Smooth muscle cell (in vitro differentiated cells): ENCODE results near the gene NETO1. TPM values are rescaled to one million over a fixed set of nuclear protein-coding genes. Genes with fewer than 3 reads are reported as not detected.
A peak's percentile ranks its signal among the peaks of the same experiment; 100 is the strongest.

ENCODE experiments used
- DNase-seq: peaks from one replicate; lab custom pipeline; 2025; ENCODE audit not compliant: unreplicated experiment; lab: John Stamatoyannopoulos, UW
- H2AFZ ChIP-seq: fragments of 200-600 bp; sonication (generic); 2 replicates; pipeline ENCODE4 v1.6.0; 2016; ENCODE audit warnings: antibody characterized with exemption, low read depth, mild to moderate bottlenecking
- H3F3A ChIP-seq: fragments of 200-600 bp; sonication (generic); 2 replicates; pipeline ENCODE4 v1.6.0; 2017; ENCODE audit warnings: antibody characterized with exemption, low read depth
- H3K27ac ChIP-seq: fragments of 200-600 bp; sonication (generic); 2 replicates; pipeline ENCODE4 v1.5.1; 2016; ENCODE audit warnings: low read depth, mild to moderate bottlenecking
- H3K27me3 ChIP-seq: fragments of 200-600 bp; sonication (generic); 2 replicates; pipeline ENCODE4 v1.6.1; 2016; ENCODE audit warnings: low read depth, mild to moderate bottlenecking
- H3K36me3 ChIP-seq: fragments of 200-600 bp; sonication (generic); 2 replicates; pipeline ENCODE4 v1.5.1; 2016; ENCODE audit warnings: low read depth
- H3K4me1 ChIP-seq: fragments of 200-600 bp; sonication (generic); 2 replicates; pipeline ENCODE4 v1.5.1; 2016; ENCODE audit warnings: low read depth
- H3K4me2 ChIP-seq: fragments of 200-600 bp; sonication (generic); 2 replicates; pipeline ENCODE4 v1.6.0; 2016; ENCODE audit warnings: mild to moderate bottlenecking
- H3K4me3 ChIP-seq: fragments of 200-600 bp; sonication (generic); 2 replicates; pipeline ENCODE4 v1.5.1; 2016; ENCODE audit warnings: mild to moderate bottlenecking
- H3K79me2 ChIP-seq: fragments of 200-600 bp; sonication (generic); 2 replicates; pipeline ENCODE4 v1.6.0; 2016; ENCODE audit warnings: low read depth, mild to moderate bottlenecking
- H3K9ac ChIP-seq: fragments of 200-600 bp; sonication (generic); 2 replicates; pipeline ENCODE4 v1.6.0; 2016; ENCODE audit warnings: low read depth
- H3K9me3 ChIP-seq: fragments of 200-600 bp; sonication (generic); replicated peaks from 2 replicates; pipeline ENCODE4 v1.5.1; 2016; ENCODE audit warnings: low read depth
- H4K20me1 ChIP-seq: fragments of 200-600 bp; sonication (generic); 2 replicates; pipeline ENCODE4 v1.6.0; 2016; ENCODE audit warnings: low read depth
- CTCF ChIP-seq: fragments of 200-600 bp; sonication (generic); IDR thresholded peaks from 2 replicates; pipeline ENCODE4 v1.5.1; 2017; ENCODE audit warnings: borderline replicate concordance, mild to moderate bottlenecking, antibody characterized with exemption; ENCODE audit not compliant: insufficient read depth, poor library complexity, severe bottlenecking
- WGBS: methylation state at CpG from one replicate; pipeline ENCODE4 v1.1.7; 2016; ENCODE audit warnings: low lambda C conversion rate; 5-methylcytosine and 5-hydroxymethylcytosine counted together
- microRNA-seq: library from miRNA; unstranded; fragments of <30 nt; microRNA quantifications from one replicate; pipeline ENCODE4, GENCODE V29; 2016; ENCODE audit warnings: borderline number of aligned reads
- polyA plus RNA-seq: library from polyadenylated mRNA; unstranded; fragments of >200 nt; fragmentation: Nextera tagmentation; extraction: Ambion mirVana; gene quantifications from 2 replicates; pipeline ENCODE4 v1.2.1, GENCODE V29; 2016
- small RNA-seq: library from RNA; depleted of rRNA; stranded (forward); fragments of <200 nt; gene quantifications from one replicate; pipeline ENCODE3, GENCODE V24; 2014
- total RNA-seq: library from RNA; depleted of rRNA; stranded (reverse); fragments of >200 nt; gene quantifications from 2 replicates; pipeline ENCODE4 v1.2.3, GENCODE V29; 2014

NETO1 gene
- total and polyA plus RNA-seq, 2 experiments from 2014 or later, result 0.04 to 0.53 TPM

GRCh38 chr18:72692595-72692994, 175.2 kb downstream of the NETO1 start:
- peak overlapping the region; percentile 56 for H2AFZ ChIP-seq
- no peaks in the 10 kb centered on the region for H3K9me3 ChIP-seq
- H3K27ac ChIP-seq, result no peak overlapping the region
- H3K36me3 ChIP-seq, result no peaks in the 10 kb centered on the region
- no peaks in the 10 kb centered on the region for H3K79me2 ChIP-seq
- H3K4me2 ChIP-seq, result peak overlapping the region; percentile 77
- H4K20me1 ChIP-seq, result no peaks in the 10 kb centered on the region
- peak overlapping the region; percentile 27 for H3K4me3 ChIP-seq
- no peaks in the 10 kb centered on the region for H3F3A ChIP-seq
- no peak overlapping the region for H3K9ac ChIP-seq
- H3K4me1 ChIP-seq, result peaks cover 9% of the 10 kb centered on the region
- DNase-seq, result no peak
- H3K27me3 ChIP-seq, result no peaks in the 10 kb centered on the region
- 49% methylated on average over 8 of the region's 8 CpGs for WGBS
- TF ChIP-seq CTCF, result no peak

Small RNAs within 50 kb of the gene (microRNA-seq; reads per million reads assigned to microRNA genes)
- gene MIR548AV, result not detected

Small RNAs within 50 kb of the gene (small RNA-seq; reads per million reads assigned to genes)
- gene MIR548AV (not detected), gene RNA5SP460 (10.5 reads per million, percentile 79 among the genes with 10 or more reads in this experiment)
